Measurements from ENCODE around the gene ACTR3C. TPM values are rescaled to one million over a fixed set of nuclear protein-coding genes. Genes with fewer than 3 reads are reported as not detected.

Gene ACTR3C
- total RNA-seq, 2 experiments from 2014 or later, result 2.8 to 3.4 TPM

Other genes starting within 250 kb of the ACTR3C start
- 10 to 100 TPM; 23.5 to 26.1 TPM for gene LRRC61, start 190 bp downstream of the ACTR3C start, total RNA-seq
- not detected for gene RARRES2, start 18.1 kb upstream of the ACTR3C start, total RNA-seq
- 10 to 100 TPM; 54.7 to 55.1 TPM for gene REPIN1, start 45.3 kb upstream of the ACTR3C start, total RNA-seq
- gene ZNF775, start 55.8 kb upstream of the ACTR3C start, total RNA-seq, result 1 to 10 TPM; 3.7 to 4.0 TPM
- 10 to 100 TPM; 11.1 to 11.9 TPM for gene GIMAP8, start 127.1 kb upstream of the ACTR3C start, total RNA-seq
- gene GIMAP7, start 191.3 kb upstream of the ACTR3C start, total RNA-seq, result 10 to 100 TPM; 36.1 to 37.9 TPM
- 10 to 100 TPM; 72.0 to 72.7 TPM for gene GIMAP4, start 243.8 kb upstream of the ACTR3C start, total RNA-seq

Measured in activated naive CD8-positive, alpha-beta T cell treated with anti-CD3 and anti-CD28 coated beads for 36 hours (primary cell).